ENCODE measurements around the gene OXTR.

The OXTR gene

GRCh38 chr3:8713901-8714759, 55.3 kb downstream of the OXTR start:
- no peak for DNase-seq (ENCODE audit: low read depth in 3 of 3, low spot score in 1 of 3)

- no peak for DNase-seq (ENCODE audit: low read depth in 3 of 3, low spot score in 1 of 3)
Measured at GRCh38 chr3:8712908-8713255, 56.5 kb downstream of the OXTR start.

GRCh38 chr3:8712045-8712907, 57.1 kb downstream of the OXTR start:
- no peak for DNase-seq (ENCODE audit: low read depth in 3 of 3, low spot score in 1 of 3)

- no peak for DNase-seq (ENCODE audit: low read depth in 3 of 3, low spot score in 1 of 3)
Measured at GRCh38 chr3:8709801-8710507, 59.5 kb downstream of the OXTR start.

- no peak for DNase-seq (ENCODE audit: low read depth in 3 of 3, low spot score in 1 of 3)
Measured at GRCh38 chr3:8709287-8709686, 60.1 kb downstream of the OXTR start.

- no peak for DNase-seq (ENCODE audit: low read depth in 3 of 3, low spot score in 1 of 3)
Measured at GRCh38 chr3:8705575-8705974, 63.8 kb downstream of the OXTR start.

- DNase-seq (ENCODE audit: low read depth in 3 of 3, low spot score in 1 of 3) = no peak
Measured at GRCh38 chr3:8702560-8702959, 66.9 kb downstream of the OXTR start.

All from stimulated activated CD4-positive, alpha-beta T cell treated with anti-CD3 and anti-CD28 coated beads, TNF-alpha, amount 100 ng/mL, for 1 hour (primary cell).